MCF 10A (cell line): ENCODE results near the gene TMEM72. TPM values are rescaled to one million over a fixed set of nuclear protein-coding genes. Genes with fewer than 3 reads are reported as not detected.

ENCODE experiments used
- BruUV-seq: library from RNA; stranded (reverse); fragments of 400-500 nt; replicated peaks from 2 replicates; lab custom pipeline; 2021; lab: Mats Ljungman, UMichigan
- CTCF ChIA-PET: fragments of 300-600 bp; sonication (Branson Sonifier 250); formaldehyde crosslinking; extraction: SDS; loops from one replicate; lab custom pipeline; 2021; ENCODE audit warnings: antibody characterized with exemption, inconsistent platforms; lab: Yijun Ruan, JAX
- POLR2A ChIA-PET: fragments of 300-600, 350-650 bp; sonication (Branson Sonifier 250); formaldehyde crosslinking; extraction: SDS; loops from one replicate; lab custom pipeline; 2020; ENCODE audit warnings: antibody characterized with exemption, inconsistent platforms; lab: Yijun Ruan, JAX
- DNase-seq: peaks from one replicate; pipeline ENCODE4 v3.0.0-alpha.2; 2018; ENCODE audit not compliant: unreplicated experiment
- H3K27ac Mint-ChIP-seq: one replicate; pipeline ENCODE4 v1.8.0; 2022; ENCODE audit warnings: mild to moderate bottlenecking, low read depth, mixed read lengths; ENCODE audit not compliant: unreplicated experiment
- H3K27me3 Mint-ChIP-seq: one replicate; pipeline ENCODE4 v1.8.0; 2022; ENCODE audit warnings: mixed read lengths; ENCODE audit not compliant: insufficient read depth, unreplicated experiment
- H3K36me3 Mint-ChIP-seq: one replicate; pipeline ENCODE4 v1.8.0; 2022; ENCODE audit warnings: mild to moderate bottlenecking, moderate library complexity, mixed read lengths; ENCODE audit not compliant: insufficient read depth, unreplicated experiment
- H3K4me1 Mint-ChIP-seq: one replicate; pipeline ENCODE4 v1.8.0; 2022; ENCODE audit warnings: mixed read lengths; ENCODE audit not compliant: insufficient read depth, unreplicated experiment
- H3K4me3 Mint-ChIP-seq: one replicate; pipeline ENCODE4 v1.8.0; 2022; ENCODE audit warnings: mild to moderate bottlenecking, moderate library complexity, mixed read lengths; ENCODE audit not compliant: unreplicated experiment
- H3K9me3 Mint-ChIP-seq: one replicate; pipeline ENCODE4 v1.8.0; 2022; ENCODE audit warnings: mixed read lengths; ENCODE audit not compliant: unreplicated experiment
- intact Hi-C: fragments of 100-400 bp; cut with micrococcal nuclease; formaldehyde crosslinking; loops from 2 replicates; pipeline ENCODE4 v1.14.1; 2022
- total RNA-seq: library from RNA; stranded (reverse); gene quantifications from 2 replicates; pipeline ENCODE4 v1.2.3, GENCODE V29; 2022
- TF ChIP-seq, protein P1 (sequence below): fragments of 200-600 bp; IDR thresholded peaks from one replicate; pipeline ENCODE4 v1.8.0; 2022; ENCODE audit warnings: antibody characterized with exemption, mild to moderate bottlenecking; ENCODE audit not compliant: unreplicated experiment

TMEM72 gene
- total RNA-seq, 1 experiment from 2014 or later = not detected

GRCh38 chr10:44986179-44986578 lies 75.0 kb downstream of the TMEM72 start:
- Mint-ChIP-seq H3K9me3 (no peaks in the 10 kb centered on the region), H3K4me3 (no peak overlapping the region), H3K4me1 (peaks cover 9% of the 10 kb centered on the region), H3K27ac (no peak overlapping the region), H3K36me3 (no peaks in the 10 kb centered on the region), H3K27me3 (no peaks in the 10 kb centered on the region)
- DNase-seq = no peak
- TF ChIP-seq, protein P1, sequence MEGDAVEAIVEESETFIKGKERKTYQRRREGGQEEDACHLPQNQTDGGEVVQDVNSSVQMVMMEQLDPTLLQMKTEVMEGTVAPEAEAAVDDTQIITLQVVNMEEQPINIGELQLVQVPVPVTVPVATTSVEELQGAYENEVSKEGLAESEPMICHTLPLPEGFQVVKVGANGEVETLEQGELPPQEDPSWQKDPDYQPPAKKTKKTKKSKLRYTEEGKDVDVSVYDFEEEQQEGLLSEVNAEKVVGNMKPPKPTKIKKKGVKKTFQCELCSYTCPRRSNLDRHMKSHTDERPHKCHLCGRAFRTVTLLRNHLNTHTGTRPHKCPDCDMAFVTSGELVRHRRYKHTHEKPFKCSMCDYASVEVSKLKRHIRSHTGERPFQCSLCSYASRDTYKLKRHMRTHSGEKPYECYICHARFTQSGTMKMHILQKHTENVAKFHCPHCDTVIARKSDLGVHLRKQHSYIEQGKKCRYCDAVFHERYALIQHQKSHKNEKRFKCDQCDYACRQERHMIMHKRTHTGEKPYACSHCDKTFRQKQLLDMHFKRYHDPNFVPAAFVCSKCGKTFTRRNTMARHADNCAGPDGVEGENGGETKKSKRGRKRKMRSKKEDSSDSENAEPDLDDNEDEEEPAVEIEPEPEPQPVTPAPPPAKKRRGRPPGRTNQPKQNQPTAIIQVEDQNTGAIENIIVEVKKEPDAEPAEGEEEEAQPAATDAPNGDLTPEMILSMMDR = no peak
- ChIA-PET CTCF (interaction anchor here (0.5 to 0.9 kb wide), 2 partner anchors 12 to 110 kb away, joined by 3 read pairs; no protein-coding TSS in a partner anchor), POLR2A (no interaction called here)
- no TSS peak for BruUV-seq
- intact Hi-C loops = no loop called here

Other genes with a start within 250 kb of the TMEM72 start
- gene RASSF4, start 48.5 kb downstream of the TMEM72 start, total RNA-seq = 0.22 TPM in 1 of 2 replicates, not detected in the other
- 0.76 and 0.84 TPM in 2 replicates for gene DEPP1, start 67.5 kb downstream of the TMEM72 start, total RNA-seq
- gene ZNF22, start 89.6 kb downstream of the TMEM72 start, total RNA-seq = 7.2 and 8.5 TPM in 2 replicates